NCI-H1417 treated with DMSO at 0.1 percent for 48 hours (cell line): ENCODE data around the gene CMC2.

Experiments used
- DNase-seq: peaks from one replicate; lab custom pipeline; 2025; lab: John Stamatoyannopoulos, UW

CMC2 gene

DNA sequence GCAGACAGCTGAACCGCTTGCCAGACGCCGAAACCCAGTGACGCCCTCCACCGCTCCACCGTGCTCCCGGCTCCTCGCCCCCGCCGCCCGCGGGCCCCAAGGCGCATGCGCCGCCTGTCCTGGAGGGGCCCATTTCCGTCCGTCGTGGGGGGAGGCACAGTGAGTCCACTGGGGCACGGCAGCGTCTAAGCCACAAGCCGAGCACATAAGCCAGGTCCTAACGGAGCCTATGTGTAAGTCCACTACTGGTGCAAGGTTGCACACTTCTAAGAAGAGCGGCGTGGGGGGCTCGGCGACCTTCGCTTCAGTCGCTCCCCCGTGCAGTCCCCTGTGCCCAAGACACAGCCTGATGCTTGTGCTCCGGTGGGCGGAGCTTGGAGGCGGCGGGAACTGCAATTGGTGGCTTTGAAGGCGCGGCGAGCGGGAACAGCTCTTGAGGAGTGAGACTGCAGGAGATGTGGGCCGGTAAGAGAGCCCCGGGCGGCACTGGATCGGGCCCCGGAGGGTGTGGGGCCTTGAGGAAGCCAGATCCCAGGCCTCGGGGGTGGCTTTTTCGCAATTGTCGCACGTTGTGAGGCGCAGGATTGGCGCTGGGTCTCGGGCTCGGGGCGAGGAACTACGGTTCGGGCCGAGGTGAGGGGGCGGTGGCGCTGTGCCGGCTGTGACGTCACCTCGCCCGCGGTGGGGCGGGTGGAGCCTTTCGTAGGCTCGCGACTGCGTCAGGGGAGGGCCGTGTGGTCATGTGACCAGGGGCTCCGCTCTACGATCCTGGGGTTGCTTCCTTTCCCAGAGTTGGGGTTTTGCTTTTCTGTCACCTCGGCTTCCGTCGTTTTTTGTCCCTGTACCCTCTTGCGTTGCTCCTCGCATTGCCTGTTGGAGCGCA is at the start of gene CMC2, which contains the start of gene CENPN:
Gene CMC2, minus strand, starts transcription at position 73 of the 883 bp plus-strand sequence. CDS start 9,491 bp downstream, outside the sequence.
Gene CENPN, plus strand, starts transcription at position 402 of the 883 bp plus-strand sequence. CDS start 4,726 bp downstream, outside the sequence.
- DNase-seq, result peak; percentile 88

DNA sequence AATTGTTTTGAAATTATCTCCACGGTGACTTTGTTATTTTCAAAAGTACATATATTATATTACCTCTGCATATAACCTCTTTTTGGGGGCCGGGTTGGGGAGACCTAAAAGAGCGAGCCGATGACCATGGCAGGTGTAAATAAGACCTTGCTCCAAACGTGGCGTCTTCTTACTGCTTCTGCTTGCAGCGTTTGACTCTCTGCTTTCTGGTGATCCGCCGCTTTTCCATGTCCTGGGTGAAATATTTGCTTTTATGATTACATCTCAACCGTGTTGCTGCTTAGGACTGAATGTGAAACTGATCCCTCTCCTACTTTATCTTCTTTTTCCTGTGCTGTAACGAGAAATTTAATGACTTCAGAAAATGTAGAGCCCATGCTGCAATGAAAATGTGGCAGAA is 47.1 kb upstream of the CMC2 start:
- no peak for DNase-seq

DNA sequence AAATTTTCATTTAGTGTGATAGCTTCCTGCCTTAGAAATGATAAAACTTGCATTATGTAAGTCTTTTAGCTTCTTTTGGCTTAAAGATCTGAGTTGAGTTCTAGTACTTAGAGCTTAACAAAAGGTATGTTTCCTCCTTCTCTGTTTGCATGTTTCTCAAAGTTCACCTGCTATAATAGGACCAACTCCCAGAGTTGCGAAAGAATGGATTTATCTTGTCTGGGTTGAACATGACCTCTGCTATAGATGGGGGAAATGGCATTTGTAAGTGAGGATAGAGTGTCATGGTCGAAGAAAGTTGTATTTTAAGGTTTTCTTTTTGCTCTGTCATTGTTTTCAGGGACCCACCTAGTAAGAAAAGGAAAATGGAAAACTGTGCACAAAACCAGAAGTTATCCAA is 36.1 kb upstream of the CMC2 start:
- no peak for DNase-seq

DNA sequence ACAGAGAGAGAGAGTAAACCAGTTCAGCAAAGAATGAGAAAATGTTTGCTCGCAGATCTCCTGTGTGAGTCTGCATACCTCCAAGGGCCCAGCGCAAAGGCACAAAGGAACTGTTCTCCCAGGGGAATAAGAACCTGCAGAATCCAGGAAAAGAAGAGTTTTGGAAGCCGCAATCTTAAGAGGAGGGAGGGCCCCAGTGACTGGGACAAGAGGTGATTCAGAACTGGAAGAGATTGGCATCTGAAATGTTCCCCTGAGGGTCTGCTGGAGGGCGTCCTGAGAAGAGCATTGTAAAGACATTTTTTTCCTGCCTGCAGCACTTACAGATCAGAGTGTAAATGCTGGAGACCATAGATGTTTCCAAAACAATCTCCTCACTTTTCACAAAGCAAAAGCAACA is 35.0 kb upstream of the CMC2 start:
- DNase-seq, result no peak

DNA sequence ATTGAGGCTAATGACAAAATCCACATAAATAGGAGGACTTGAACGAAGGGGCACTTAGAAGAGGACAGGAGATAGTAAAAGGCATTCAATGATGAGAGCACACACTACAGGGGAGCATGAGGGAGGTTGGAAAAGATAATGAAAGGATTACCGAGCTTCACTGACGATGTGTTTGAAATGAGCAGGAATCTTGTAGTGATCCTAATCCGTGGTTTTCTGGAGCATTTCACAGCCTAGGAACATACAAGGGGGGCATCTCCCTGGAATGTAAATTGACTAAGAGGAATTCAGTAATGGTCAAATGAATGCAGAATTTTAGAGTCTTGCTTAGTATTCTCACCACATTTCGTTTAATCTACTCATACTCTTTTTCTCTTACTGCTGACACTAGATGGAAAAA is 34.2 kb upstream of the CMC2 start:
- no peak for DNase-seq

DNA sequence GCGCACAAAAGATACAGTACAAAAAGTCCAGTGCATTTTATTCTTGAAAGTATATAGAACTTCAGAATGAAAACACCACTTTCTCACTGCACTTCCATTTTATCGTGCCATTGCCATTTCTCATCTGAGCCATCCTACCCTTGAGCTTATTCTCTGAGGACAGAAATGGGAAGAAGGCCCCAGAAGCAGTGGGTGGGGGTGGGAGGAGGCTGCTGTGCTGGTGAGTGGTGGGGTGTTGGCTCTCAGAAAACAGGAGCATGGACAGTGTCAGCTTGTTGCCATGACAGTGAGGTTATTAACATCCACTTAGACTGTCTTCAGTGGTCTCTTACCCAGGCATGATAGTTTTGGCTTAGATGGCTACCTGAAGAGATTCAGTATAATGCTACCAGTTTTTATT is 33.4 kb upstream of the CMC2 start:
- DNase-seq, result no peak

DNA sequence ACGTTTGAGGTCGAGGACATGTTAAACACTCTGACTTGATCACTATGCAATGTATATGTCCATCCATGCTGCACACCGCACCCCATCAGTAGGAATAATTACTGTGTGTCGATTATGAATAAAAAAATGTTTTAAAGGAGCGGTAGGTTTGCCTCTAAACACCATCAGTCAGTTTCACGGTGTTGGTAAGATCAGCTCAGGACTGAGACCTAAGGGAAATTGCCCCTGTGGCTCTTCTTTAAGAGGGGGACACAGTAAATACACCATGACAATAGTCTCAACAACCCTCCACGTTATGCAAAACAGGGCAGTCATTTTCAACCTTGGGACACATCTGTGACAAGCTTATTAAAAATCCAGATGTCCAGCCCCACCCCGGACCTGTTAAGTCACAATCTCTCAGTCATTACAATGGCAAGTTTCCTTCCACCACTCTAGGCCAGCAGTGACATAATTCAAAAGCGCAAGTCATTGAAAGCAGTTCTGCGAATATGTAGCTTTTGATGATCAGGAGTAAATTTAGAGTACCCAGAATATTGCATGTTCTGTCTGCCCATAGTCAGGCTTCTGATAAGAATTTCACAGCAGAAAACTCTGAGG is 30.2 kb upstream of the CMC2 start:
- DNase-seq, result no peak

DNA sequence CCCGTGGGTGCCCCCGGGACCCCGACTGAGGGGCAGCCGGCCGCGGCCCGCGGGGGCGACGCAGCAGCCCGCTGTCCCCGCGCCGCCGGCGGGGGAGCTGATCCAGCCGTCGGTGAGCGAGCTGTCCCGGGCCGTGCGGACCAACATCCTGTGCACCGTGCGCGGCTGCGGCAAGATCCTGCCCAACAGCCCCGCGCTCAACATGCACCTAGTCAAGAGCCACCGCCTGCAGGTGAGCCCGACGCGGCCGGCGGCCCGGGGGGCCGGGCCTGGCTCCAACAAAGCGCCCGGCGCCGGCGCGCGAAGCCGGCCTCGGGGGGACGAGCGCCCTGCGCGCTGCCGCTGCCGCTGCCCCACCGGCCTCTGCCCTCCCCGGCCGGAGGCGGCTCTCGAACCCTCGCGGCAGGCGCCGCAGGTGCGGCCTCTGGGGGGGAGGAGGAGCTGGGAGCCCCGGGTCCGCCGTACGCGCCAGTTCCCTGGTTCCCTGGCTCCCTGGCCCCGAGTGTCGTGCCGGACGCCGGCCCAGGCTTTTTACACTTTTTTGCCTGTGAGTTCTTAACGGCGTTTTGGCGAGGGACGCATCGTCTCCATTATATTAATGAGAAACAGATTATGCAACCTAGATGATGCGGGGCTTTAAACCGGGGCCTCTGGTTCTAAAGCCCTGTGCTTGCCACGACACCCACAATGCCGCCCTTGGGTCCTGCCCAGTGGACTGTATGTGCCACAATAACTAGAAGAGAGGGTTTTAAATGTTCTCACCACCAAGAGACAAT is 29.5 kb upstream of the CMC2 start:
- DNase-seq, result no peak

DNA sequence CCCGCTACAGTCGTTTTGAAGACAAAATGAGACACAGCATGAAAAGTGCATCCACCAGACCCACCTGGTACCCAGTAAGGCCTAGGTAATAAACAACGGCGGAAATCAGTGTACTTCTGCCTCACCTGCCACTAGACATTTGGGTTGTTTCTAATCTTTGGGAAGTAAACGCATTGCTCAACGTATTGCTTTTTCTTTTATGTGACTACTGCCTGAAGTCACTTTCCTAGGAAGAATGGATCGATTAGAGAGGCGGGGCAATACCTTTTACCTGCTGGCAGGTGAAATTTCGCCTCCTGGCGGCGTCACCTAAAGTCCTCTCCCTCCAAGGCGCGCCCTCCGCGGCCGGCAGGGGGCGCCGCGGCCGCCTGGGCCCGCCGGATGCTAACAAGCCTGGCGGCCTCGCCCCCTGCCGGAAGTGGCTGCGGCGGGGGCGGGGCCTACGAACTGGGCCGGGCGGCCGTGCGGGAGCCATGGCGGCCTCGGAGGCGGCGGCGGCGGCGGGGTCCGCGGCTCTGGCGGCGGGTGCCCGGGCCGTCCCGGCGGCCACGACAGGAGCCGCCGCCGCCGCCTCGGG is 28.8 kb upstream of the CMC2 start, which contains the start of gene ATMIN:
Gene ATMIN, plus strand, starts transcription at position 445 of the 577 bp plus-strand sequence. Its CDS starts 29 bp downstream, at position 474.
- peak; percentile 60 for DNase-seq

DNA sequence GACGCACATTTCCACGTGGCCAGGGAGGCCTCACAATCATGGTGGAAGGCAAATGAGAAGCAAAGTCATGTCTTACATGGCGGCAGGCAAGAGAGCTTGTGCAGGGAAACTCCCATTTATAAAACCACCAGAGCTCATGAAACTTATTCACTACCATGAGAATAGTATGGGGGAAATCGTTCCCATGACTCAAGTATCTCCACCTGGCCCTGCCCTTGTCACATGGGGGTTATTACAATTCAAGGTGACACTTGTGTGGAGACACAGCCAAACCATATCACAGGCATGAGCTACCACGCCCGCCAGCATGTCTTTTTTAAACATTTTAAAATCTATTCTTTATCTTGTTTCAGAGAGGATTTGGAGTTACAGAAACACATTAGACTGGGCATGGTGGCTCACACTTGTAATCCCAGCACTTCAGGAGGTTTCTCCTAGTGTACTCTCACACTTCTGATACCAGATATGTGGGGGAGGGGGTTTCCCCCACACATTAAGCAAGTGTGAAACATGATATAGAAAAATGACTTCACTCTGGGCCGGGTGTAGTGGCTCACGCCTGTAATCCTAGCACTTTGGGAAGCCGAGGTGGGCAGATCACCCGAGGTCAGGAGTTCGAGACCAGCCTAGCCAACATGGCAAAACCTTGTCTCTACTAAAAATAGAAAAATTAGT is 23.4 kb upstream of the CMC2 start:
- DNase-seq, result no peak

DNA sequence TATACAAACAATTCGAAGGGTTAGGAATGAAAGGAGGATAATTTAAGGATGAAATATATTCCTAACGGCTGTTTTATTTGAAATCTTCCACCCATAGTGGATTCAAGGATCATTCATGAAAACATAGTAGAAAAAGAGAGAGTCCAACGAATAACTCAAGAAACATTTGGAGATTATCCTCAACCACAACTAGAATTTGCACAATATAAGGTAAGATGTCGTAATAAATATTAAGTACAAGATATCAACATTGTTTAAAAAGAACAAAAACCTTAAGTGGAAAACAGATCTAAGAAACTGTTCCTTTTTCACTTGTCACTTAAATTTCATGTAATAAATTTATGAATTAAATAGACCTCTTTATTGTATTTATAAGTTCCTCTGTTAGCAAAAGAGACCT is 19.7 kb upstream of the CMC2 start:
- DNase-seq, result no peak

DNA sequence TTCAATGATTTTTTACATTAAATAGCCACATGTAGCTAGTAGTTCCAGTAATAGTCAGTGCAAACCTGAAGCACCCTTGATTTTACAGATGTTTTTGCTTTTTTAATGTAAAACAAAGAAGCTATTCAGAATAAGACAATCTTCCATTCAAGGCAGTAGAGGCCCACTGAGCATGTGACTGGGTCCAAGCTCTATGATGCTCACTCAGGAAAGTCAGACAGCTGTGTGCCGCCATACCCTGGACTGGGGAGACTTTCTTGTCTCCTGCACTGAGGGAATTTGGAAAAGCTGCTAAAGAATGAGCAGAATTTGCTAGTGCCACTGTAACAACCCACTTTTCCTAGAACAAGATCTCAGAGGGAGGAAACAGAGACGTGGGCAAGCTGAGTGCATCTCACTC is 11.8 kb upstream of the CMC2 start:
- DNase-seq, result no peak

DNA sequence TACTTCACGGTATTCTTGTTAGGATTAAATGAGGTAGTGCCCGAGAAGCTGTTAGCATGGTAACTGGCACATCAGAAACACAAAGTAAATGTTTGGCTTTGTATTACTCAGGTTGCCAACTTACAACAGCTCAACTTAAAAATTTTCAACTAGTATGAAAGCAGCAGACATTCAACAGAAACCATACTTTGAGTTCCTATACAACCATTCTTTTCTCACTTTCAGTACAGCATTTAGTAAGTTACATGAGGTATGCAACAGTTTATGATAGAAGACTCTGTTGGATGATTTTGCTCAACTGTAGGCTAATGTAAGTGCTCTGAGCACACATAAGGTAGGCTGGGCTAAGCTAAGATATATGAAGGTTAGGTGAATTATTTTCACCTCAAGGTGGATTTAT is 8.0 kb upstream of the CMC2 start:
- DNase-seq, result no peak

DNA sequence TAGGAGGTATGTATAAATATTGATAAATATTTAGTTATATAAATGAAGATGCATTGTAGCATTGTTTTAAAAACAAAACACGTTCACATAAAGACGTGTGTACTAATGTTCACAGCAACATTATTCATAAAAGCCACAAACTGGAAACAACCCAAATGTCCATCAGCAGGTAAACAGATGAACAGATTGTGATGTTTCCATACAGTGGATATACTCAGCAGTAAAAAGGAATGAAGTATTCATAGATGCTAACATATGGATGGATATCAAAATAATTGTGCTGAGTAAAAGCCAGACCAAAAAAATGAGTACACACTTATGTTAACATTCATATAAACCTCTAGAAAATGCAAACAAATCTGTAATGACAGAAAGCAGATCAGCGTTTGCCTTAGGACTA is 6.3 kb upstream of the CMC2 start:
- DNase-seq, result no peak

DNA sequence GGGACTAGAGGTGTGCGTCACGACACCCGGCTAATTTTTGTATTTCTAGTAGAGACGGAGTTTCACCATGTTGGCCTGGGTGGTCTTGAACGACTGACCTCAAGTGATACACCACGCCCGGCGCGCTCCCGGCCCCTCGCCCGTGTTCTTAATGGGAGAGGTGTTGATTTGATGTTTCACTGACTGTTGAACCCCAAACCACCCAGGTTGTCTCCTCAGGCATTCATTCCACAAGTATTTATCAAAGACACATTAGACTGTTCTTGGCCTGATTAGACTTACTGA is 1.8 kb upstream of the CMC2 start:
- no peak for DNase-seq

DNA sequence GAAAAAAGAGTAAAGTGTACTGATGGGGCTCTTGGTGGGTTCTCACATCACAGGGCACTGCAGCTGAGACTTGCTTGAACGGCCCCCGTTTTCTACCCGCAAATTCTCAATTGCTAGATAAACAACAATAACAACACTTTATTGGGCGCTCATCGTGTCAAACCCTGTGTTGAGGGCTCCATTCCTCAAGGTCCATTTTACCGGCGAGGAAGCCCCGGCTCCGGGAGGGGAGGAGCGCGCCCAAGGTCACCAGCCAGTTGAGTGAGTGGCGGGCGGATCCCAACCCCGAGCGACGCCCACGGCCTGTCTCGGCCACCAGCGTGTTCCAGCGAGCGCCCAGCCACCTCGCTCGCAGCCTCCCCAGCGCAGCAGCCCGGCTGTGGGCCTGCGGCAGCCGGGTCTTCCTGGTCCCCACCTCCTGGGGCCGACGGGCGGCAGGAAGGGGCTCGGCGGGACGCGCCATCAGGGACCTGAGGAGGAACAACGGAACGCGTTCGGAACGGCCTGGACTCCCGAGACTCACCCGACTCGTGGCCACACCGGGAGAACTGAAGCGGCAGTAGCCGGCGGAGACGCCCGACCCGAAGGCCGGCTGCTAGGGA is 373 bp downstream of the CMC2 start:
- DNase-seq, result no peak

DNA sequence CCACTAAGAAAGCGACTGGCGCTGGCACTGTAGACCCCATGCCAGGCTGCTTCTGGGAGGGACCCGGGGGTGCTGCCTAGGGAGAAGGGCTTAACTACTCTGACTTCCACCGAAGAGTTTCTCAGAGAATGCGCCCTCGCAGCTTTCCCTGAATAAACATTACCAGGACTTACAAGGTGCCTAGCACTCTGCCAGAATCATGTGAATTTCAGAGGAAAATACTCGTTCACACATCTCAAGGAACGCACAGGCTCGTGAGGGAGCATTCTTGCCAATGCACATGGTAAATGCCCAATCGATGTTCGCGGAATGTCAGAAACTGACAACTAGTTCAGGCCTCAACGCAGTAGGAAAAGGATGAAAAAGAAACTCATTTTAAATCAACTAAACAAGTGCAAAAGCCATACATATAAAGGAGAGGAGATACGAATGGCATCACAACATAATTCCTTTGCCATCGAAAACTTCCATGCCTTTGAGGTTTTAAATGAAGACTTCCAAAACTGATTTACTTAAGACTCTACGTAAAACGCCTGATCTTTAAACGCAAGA is 999 bp downstream of the CMC2 start:
- no peak for DNase-seq

DNA sequence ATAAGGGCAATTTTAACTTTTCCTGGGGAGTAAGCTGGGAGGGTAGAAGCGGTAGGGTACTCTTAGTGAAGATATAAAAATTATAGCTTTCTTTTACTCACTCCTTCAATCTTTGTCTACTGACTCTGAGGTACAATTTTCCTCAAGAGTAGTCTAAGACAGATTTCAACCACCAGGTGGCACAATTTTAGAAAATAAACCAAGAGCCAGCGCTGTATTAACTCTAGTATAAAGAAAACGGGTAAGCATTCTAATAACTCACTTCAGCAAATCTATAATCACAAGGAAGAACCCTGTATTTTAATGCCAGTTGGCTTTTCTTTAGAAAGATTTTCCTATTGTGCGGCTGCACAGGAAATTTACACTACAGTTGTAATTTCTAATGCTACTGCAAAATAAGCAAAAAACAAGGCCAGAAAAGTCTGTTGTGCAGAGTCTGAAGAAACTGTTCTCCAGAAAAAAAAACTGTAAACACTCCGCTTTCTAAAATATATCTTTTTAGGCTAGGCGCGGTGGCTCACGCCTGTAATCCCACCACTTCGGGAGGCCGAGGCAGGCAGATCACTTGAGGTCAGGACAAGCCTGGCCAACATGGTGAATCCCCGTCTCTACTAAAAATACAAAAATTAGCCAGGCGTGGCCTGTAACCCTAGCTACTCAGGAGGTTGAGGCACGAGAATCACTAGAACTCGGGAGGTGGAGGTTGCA is 1.9 kb downstream of the CMC2 start:
- DNase-seq, result no peak

DNA sequence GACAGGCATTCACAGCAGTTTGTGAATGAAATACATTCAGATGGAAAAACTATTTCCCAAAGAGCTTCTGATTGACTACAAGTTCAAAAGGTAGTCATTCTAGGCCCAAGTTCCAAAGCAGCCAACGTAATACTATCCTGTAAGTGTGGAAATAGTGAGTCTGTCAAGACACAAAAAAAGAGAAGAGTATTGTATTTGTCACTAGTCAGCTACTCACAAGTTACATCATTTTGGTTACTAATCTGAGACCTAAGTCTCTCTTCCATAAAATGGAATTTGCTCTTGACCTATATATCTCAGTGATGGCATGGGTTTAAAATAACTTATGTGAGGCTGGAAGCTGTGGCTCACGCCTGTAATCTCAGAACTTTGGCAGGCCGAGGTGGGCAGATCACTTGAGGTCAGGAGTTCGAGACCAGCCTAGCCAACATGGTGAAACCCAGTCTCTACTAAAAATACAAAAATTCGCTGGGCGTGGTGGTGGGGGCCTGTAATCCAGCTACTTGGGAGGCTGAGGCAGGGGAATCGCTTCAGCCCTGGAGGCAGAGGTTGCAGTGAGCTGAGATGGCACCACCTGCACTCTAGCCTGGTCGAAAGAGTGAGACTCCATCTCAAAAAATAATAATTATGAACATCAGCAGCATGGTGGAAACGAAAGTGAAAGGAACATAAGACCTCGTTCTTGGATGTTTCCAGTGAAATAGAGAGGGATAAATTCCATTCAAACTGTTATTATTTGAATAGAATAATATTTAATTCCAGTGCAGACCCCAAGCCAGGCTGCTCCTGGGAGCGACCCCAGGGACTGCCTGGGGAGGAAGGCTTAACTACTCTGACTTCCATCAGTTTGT is 2.9 kb downstream of the CMC2 start:
- DNase-seq, result no peak

DNA sequence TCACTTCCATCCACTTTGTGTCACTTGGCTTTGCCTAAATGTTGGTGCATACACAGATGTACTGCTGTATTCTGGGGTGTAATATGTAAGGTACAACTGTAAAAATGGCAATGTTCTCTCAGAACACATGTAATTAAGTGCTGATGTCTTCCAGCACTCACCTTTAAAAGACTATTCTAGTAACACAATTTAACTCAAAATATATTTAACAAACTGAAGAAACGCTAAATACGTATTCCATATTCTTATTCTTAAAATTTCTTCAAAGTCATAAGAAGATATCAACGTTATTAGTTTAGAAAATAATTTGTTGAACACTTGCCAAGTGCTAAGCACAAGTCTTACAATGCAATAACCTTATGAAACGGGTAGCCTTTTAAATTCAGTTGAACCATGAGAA is 3.6 kb downstream of the CMC2 start:
- no peak for DNase-seq
